ENCODE data around the gene MKI67. TPM values are rescaled to one million over a fixed set of nuclear protein-coding genes. Genes with fewer than 3 reads are reported as not detected.

Gene MKI67
- total and polyA plus RNA-seq, 9 of the 15 experiments (the other 6 are each of a cell fraction or from before 2014, with no cell fraction given): 11.8 to 86.5 (median 36.0) TPM

- TF ChIP-seq ZNF639 (CRISPR knock-in tag; conservative IDR thresholded peaks at IDR 0.05 in 1 of 2, IDR thresholded peaks at IDR 0.05 in 1 of 2) (no peak), SMAD1 (IDR thresholded peaks at IDR 0.05; ENCODE audit: low read depth, low read length, partially characterized antibody) (no peak)
- TF ChIP-seq, protein P1, sequence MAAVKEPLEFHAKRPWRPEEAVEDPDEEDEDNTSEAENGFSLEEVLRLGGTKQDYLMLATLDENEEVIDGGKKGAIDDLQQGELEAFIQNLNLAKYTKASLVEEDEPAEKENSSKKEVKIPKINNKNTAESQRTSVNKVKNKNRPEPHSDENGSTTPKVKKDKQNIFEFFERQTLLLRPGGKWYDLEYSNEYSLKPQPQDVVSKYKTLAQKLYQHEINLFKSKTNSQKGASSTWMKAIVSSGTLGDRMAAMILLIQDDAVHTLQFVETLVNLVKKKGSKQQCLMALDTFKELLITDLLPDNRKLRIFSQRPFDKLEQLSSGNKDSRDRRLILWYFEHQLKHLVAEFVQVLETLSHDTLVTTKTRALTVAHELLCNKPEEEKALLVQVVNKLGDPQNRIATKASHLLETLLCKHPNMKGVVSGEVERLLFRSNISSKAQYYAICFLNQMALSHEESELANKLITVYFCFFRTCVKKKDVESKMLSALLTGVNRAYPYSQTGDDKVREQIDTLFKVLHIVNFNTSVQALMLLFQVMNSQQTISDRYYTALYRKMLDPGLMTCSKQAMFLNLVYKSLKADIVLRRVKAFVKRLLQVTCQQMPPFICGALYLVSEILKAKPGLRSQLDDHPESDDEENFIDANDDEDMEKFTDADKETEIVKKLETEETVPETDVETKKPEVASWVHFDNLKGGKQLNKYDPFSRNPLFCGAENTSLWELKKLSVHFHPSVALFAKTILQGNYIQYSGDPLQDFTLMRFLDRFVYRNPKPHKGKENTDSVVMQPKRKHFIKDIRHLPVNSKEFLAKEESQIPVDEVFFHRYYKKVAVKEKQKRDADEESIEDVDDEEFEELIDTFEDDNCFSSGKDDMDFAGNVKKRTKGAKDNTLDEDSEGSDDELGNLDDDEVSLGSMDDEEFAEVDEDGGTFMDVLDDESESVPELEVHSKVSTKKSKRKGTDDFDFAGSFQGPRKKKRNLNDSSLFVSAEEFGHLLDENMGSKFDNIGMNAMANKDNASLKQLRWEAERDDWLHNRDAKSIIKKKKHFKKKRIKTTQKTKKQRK (IDR thresholded peaks at IDR 0.05; ENCODE audit: borderline replicate concordance, low read depth, low read length): no peak
Observed at GRCh38 chr10:128122931-128123330, 3.3 kb downstream of the MKI67 start (continued).

- Histone ChIP-seq H3K9ac (ENCODE audit: insufficient read depth in 1 of 2, low read depth in 2 of 2, low read length in 2 of 2) (no peak overlapping the region), H3K9me3 (replicated peaks; ENCODE audit: control insufficient read depth, insufficient read depth, low read depth, low read length) (no peaks in the 10 kb centered on the region), H3K27me3 (ENCODE audit: control insufficient read depth in 2 of 2, insufficient read depth in 2 of 2, low read length in 2 of 2) (no peaks in the 10 kb centered on the region), H3K36me3 (ENCODE audit: control insufficient read depth, insufficient read depth, low read length) (peaks cover 74% of the 10 kb centered on the region), H3K79me2 (ENCODE audit: control insufficient read depth, insufficient read depth, low read length) (peaks cover 76% of the 10 kb centered on the region), H3K9me1 (ENCODE audit: control insufficient read depth, insufficient read depth, low read length) (no peaks in the 10 kb centered on the region), H3K27ac (ENCODE audit: extremely low read depth, low read depth, low read length) (no peak overlapping the region), H3K4me3 (no peak overlapping the region), H2AFZ (ENCODE audit: low read depth, low read length) (no peak overlapping the region), H3K4me1 (replicated peaks in 1 of 2; ENCODE audit: control insufficient read depth in 2 of 2, insufficient read depth in 2 of 2, low read length in 2 of 2) (peaks cover 6 to 8% of the 10 kb centered on the region in 2 experiments; a peak in 3 of 5 replicates), H4K20me1 (replicated peaks; ENCODE audit: control insufficient read depth, insufficient read depth, low read length) (peaks cover 7% of the 10 kb centered on the region), H3K4me2 (ENCODE audit: insufficient read depth, low read length) (no peak overlapping the region)
- ChIA-PET POLR2A (no interaction called here), CTCF (ENCODE audit: low intra/inter-chr PET ratio) (no interaction called here)
- in situ Hi-C loops (cut with MboI) (no loop called here), intact Hi-C loops (cut with micrococcal nuclease) (no loop called here)
- no TSS peak for BruUV-seq (replicated peaks)
- no peak for ATAC-seq
- no peak for FAIRE-seq
- WGBS (ENCODE audit: insufficient coverage, low coverage, missing lambda C conversion rate): 84% methylated on average over 5 of the region's 5 CpGs
- no peak for DNase-seq (ENCODE audit: extremely low read depth in 1 of 4, low spot score in 3 of 4)
- no peak for TF ChIP-seq NR2C1 (IDR thresholded peaks at IDR 0.05)
- TF ChIP-seq NR2C1 (tag; IDR thresholded peaks at IDR 0.05): no peak
- no peak for TF ChIP-seq ARHGAP35 (IDR thresholded peaks at IDR 0.05; ENCODE audit: partially characterized antibody)
- no peak for TF ChIP-seq SIN3B (IDR thresholded peaks at IDR 0.05; ENCODE audit: low read depth)
- TF ChIP-seq ZNF134 (CRISPR knock-in tag; conservative IDR thresholded peaks at IDR 0.05): no peak
- TF ChIP-seq NCOA4 (IDR thresholded peaks at IDR 0.05; ENCODE audit: partially characterized antibody): no peak
Observed at GRCh38 chr10:128121750-128122412, 4.3 kb downstream of the MKI67 start.

Data from K562 (cell line).